ENCODE measurements around the gene DLGAP1. TPM values are rescaled to one million over a fixed set of nuclear protein-coding genes. Genes with fewer than 3 reads are reported as not detected.

The DLGAP1 gene
- total and polyA plus RNA-seq, 2 experiments from 2014 or later, result 3.1 to 6.5 TPM

DNA sequence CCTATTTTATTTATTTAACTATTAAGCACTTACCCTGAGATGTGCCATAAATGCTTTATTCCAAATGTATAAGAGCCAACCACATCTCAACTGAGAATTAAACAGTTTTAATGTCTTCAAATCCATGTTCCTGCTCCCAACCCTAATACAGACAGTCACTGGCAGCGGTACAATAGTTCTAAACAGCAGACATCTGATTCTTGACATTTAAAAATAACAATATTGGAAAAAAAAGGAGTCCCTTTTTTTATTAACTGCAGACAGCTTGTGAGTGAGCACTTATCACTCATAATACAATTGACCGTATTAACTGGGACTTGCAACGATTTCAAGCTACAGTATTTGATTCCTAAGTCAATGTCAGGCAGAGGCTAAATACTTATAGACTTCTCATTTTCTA is 580.5 kb downstream of the DLGAP1 start:
- H3K27me3 ChIP-seq, result no peaks in the 10 kb centered on the region
- no peak for DNase-seq (ENCODE audit: low spot score)
- TF ChIP-seq, protein P1, sequence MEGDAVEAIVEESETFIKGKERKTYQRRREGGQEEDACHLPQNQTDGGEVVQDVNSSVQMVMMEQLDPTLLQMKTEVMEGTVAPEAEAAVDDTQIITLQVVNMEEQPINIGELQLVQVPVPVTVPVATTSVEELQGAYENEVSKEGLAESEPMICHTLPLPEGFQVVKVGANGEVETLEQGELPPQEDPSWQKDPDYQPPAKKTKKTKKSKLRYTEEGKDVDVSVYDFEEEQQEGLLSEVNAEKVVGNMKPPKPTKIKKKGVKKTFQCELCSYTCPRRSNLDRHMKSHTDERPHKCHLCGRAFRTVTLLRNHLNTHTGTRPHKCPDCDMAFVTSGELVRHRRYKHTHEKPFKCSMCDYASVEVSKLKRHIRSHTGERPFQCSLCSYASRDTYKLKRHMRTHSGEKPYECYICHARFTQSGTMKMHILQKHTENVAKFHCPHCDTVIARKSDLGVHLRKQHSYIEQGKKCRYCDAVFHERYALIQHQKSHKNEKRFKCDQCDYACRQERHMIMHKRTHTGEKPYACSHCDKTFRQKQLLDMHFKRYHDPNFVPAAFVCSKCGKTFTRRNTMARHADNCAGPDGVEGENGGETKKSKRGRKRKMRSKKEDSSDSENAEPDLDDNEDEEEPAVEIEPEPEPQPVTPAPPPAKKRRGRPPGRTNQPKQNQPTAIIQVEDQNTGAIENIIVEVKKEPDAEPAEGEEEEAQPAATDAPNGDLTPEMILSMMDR (IDR thresholded peaks at IDR 0.05; ENCODE audit: poor library complexity), result no peak
- no peak overlapping the region for H3K27ac ChIP-seq
- H2AFZ ChIP-seq, result no peak overlapping the region
- H3K4me3 ChIP-seq, result no peak overlapping the region
- H3K9me3 ChIP-seq (ENCODE audit: low read depth), result no peaks in the 10 kb centered on the region
- H3K79me2 ChIP-seq, result no peaks in the 10 kb centered on the region
- 68% methylated on average over 3 of the region's 3 CpGs for WGBS (ENCODE audit: low lambda C conversion rate, missing lambda C conversion rate)
- H3K9me2 ChIP-seq (replicated peaks; ENCODE audit: insufficient read depth), result no peaks in the 10 kb centered on the region
- H3K4me1 ChIP-seq (ENCODE audit: insufficient read depth), result no peaks in the 10 kb centered on the region
- H3K4me2 ChIP-seq, result peak overlapping the region; percentile 50
- no peaks in the 10 kb centered on the region for H4K20me1 ChIP-seq (ENCODE audit: insufficient read depth, poor library complexity, severe bottlenecking)
- H3K36me3 ChIP-seq (replicated peaks; ENCODE audit: insufficient read depth, low read depth), result no peaks in the 10 kb centered on the region

DNA sequence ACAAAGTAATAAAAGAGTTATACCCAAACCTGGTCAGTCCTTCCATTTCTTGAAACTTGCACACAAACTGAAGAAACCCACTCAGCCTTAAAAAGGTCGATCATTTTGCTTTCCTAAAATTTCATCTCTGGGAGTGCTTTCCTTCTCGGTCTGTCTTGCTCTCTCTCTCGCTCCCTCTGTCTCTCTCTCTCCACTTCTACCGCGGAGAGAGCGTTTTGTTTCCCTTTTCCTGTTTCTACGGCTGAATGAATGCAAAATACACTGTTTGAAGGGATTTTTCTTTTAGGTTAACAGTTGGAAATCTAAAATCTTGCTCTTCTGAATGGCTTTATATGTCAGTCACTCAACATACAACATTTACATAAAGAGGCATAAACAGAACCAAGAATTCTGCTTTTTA is 581.0 kb downstream of the DLGAP1 start:
- no peaks in the 10 kb centered on the region for H4K20me1 ChIP-seq (ENCODE audit: insufficient read depth, poor library complexity, severe bottlenecking)
- no peaks in the 10 kb centered on the region for H3K9me2 ChIP-seq (replicated peaks; ENCODE audit: insufficient read depth)
- H3K4me2 ChIP-seq, result peak overlapping the region; percentile 50
- 23% methylated on average over 7 of the region's 7 CpGs for WGBS (ENCODE audit: low lambda C conversion rate, missing lambda C conversion rate)
- H3K27me3 ChIP-seq, result no peaks in the 10 kb centered on the region
- no peaks in the 10 kb centered on the region for H3K4me1 ChIP-seq (ENCODE audit: insufficient read depth)
- H3K9me3 ChIP-seq (ENCODE audit: low read depth), result no peaks in the 10 kb centered on the region
- H3K4me3 ChIP-seq, result no peak overlapping the region
- no peak for DNase-seq (ENCODE audit: low spot score)
- H3K79me2 ChIP-seq, result no peaks in the 10 kb centered on the region
- no peak for TF ChIP-seq EZH2 (IDR thresholded peaks at IDR 0.05; ENCODE audit: borderline replicate concordance)
- TF ChIP-seq EZH2phosphoT487 (IDR thresholded peaks at IDR 0.05; ENCODE audit: low read depth, severe bottlenecking, unreplicated experiment), result no peak
- TF ChIP-seq, protein P1 (IDR thresholded peaks at IDR 0.05; ENCODE audit: poor library complexity), result no peak
- H3K27ac ChIP-seq, result no peak overlapping the region
- H2AFZ ChIP-seq, result no peak overlapping the region
- H3K36me3 ChIP-seq (replicated peaks; ENCODE audit: insufficient read depth, low read depth), result no peaks in the 10 kb centered on the region

DNA sequence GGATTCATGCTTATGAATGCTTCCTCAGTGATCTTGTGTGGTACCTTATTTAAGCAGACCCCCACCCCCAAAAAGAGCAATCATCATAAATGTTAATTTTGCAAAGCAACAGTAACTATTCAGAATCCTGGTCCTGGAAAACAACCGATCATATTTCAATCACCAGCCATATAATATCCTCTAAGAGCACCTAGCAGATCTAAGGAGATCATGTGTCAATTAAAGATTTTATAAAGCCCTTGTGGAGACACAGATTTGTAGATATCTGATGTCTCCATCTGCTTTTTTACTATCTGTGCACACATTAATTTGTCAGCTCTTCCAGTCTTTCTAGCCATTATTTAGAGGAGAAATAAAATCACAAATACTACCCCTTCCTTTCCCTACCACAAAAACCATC is 581.4 kb downstream of the DLGAP1 start:
- no peaks in the 10 kb centered on the region for H3K9me2 ChIP-seq (replicated peaks; ENCODE audit: insufficient read depth)
- no peak overlapping the region for H3K4me3 ChIP-seq
- TF ChIP-seq, protein P1 (IDR thresholded peaks at IDR 0.05; ENCODE audit: poor library complexity), result no peak
- TF ChIP-seq EZH2 (IDR thresholded peaks at IDR 0.05; ENCODE audit: borderline replicate concordance), result no peak
- no peak for TF ChIP-seq EZH2phosphoT487 (IDR thresholded peaks at IDR 0.05; ENCODE audit: low read depth, severe bottlenecking, unreplicated experiment)
- DNase-seq (ENCODE audit: low spot score), result no peak
- no peaks in the 10 kb centered on the region for H3K9me3 ChIP-seq (ENCODE audit: low read depth)
- H3K4me1 ChIP-seq (ENCODE audit: insufficient read depth), result no peaks in the 10 kb centered on the region
- no peaks in the 10 kb centered on the region for H3K36me3 ChIP-seq (replicated peaks; ENCODE audit: insufficient read depth, low read depth)
- H3K79me2 ChIP-seq, result no peaks in the 10 kb centered on the region
- no peaks in the 10 kb centered on the region for H4K20me1 ChIP-seq (ENCODE audit: insufficient read depth, poor library complexity, severe bottlenecking)
- H3K27ac ChIP-seq, result no peak overlapping the region
- peak overlapping the region; percentile 50 for H3K4me2 ChIP-seq
- H2AFZ ChIP-seq, result no peak overlapping the region
- H3K27me3 ChIP-seq, result no peaks in the 10 kb centered on the region
- 59% methylated on average over 1 of the region's 1 CpG for WGBS (ENCODE audit: low lambda C conversion rate, missing lambda C conversion rate)

DNA sequence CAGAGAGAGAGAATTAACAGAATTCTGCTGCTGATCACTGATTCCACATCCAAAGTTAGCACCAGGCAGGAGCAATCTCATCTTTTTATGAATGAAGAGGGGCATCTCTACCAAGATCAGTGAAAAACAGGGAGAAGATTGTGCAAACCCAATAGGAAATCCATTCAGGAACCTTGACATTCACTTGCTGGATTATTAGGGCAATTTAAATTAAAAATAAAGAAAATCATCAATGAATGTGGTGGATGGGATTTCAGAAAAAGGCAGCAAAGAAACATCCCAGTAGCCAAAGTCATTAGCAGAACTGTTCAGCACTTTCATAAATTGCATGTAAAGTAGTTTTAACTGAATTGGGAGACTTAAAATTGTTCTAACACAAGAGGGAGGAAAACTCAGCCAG is 581.9 kb downstream of the DLGAP1 start:
- H3K4me2 ChIP-seq, result no peak overlapping the region
- no peak overlapping the region for H2AFZ ChIP-seq
- H3K36me3 ChIP-seq (replicated peaks; ENCODE audit: insufficient read depth, low read depth), result no peaks in the 10 kb centered on the region
- no peak overlapping the region for H3K27ac ChIP-seq
- no peaks in the 10 kb centered on the region for H3K9me3 ChIP-seq (ENCODE audit: low read depth)
- H4K20me1 ChIP-seq (ENCODE audit: insufficient read depth, poor library complexity, severe bottlenecking), result no peaks in the 10 kb centered on the region
- no peaks in the 10 kb centered on the region for H3K79me2 ChIP-seq
- H3K27me3 ChIP-seq, result no peaks in the 10 kb centered on the region
- H3K4me3 ChIP-seq, result no peak overlapping the region
- H3K9me2 ChIP-seq (replicated peaks; ENCODE audit: insufficient read depth), result no peaks in the 10 kb centered on the region
- TF ChIP-seq EZH2 (IDR thresholded peaks at IDR 0.05; ENCODE audit: borderline replicate concordance) (no peak), EZH2phosphoT487 (IDR thresholded peaks at IDR 0.05; ENCODE audit: low read depth, severe bottlenecking, unreplicated experiment) (no peak)
- TF ChIP-seq, protein P1 (IDR thresholded peaks at IDR 0.05; ENCODE audit: poor library complexity), result no peak
- H3K4me1 ChIP-seq (ENCODE audit: insufficient read depth), result peaks cover 2% of the 10 kb centered on the region
- no peak for DNase-seq (ENCODE audit: low spot score)
